Upper lobe of right lung (tissue), 1 donor: ENCODE measurements around the gene SLC1A7. TPM values are rescaled to one million over a fixed set of nuclear protein-coding genes. Genes with fewer than 3 reads are reported as not detected.
"Not testable (repeated sequence)": the region's sequence is repeated elsewhere in the genome, so short reads cannot be mapped to it uniquely, and the experiment has no call there.

Experiments used
- ATAC-seq: fragments of 200-7000 bp; cut with Tn5 transposase; one replicate; pipeline ENCODE4 v1.9.1; 2020; ENCODE audit warnings: mild to moderate bottlenecking, moderate library complexity
- DNase-seq: peaks from one replicate; pipeline ENCODE4 v3.0.0-alpha.2; 2020
- H3K27ac ChIP-seq: fragments of 200-600 bp; one replicate; pipeline ENCODE4 v1.8.0; 2022
- H3K27me3 ChIP-seq: fragments of 200-600 bp; one replicate; pipeline ENCODE4 v1.8.0; 2022; ENCODE audit warnings: mild to moderate bottlenecking
- H3K36me3 ChIP-seq: fragments of 200-600 bp; one replicate; pipeline ENCODE4 v1.8.0; 2022
- H3K4me1 ChIP-seq: fragments of 200-600 bp; one replicate; pipeline ENCODE4 v1.8.0; 2022
- H3K4me3 ChIP-seq: fragments of 200-600 bp; one replicate; pipeline ENCODE4 v1.8.0; 2022; ENCODE audit warnings: mild to moderate bottlenecking
- H3K9me3 ChIP-seq: fragments of 200-600 bp; one replicate; pipeline ENCODE4 v1.8.0; 2022
- CTCF ChIP-seq: fragments of 200-600 bp; IDR thresholded peaks from one replicate; pipeline ENCODE4 v1.8.0; 2022; ENCODE audit warnings: antibody characterized with exemption
- intact Hi-C: fragments of 100-400 bp; cut with DNase I; formaldehyde crosslinking; loops from one replicate; pipeline ENCODE4 v1.11.0; 2022
- total RNA-seq: library from RNA; stranded (reverse); fragmentation: NEBNext Ultra II Directional; extraction: Animal tissue kit (Norgen Biotek cat#: 25700); gene quantifications from one replicate; pipeline ENCODE4 v1.2.1, GENCODE V29; 2021
- donor health status: DM: no; HTN: yes; CAD: no; lungs with severe emphysema.

SLC1A7 gene
- total RNA-seq, 1 donor from 2014 or later = 0.26 TPM

GRCh38 chr1:53185955-53186297 lies 43.5 kb upstream of the SLC1A7 start:
- H3K27ac ChIP-seq = peak overlapping the region; percentile 37
- ATAC-seq, H3K4me1 ChIP-seq, H3K4me3 ChIP-seq, DNase-seq, H3K36me3 ChIP-seq, H3K9me3 ChIP-seq, intact Hi-C loops, H3K27me3 ChIP-seq: not testable (repeated sequence)
- TF ChIP-seq CTCF = peak; percentile 12

- Histone ChIP-seq H3K27me3 (no peaks in the 10 kb centered on the region), H3K36me3 (no peaks in the 10 kb centered on the region), H3K4me3 (no peak overlapping the region), H3K9me3 (no peaks in the 10 kb centered on the region), H3K4me1 (peaks cover 10% of the 10 kb centered on the region), H3K27ac (peak overlapping the region; percentile 42)
- peak; percentile 47 for ATAC-seq
- no peak for DNase-seq
- intact Hi-C loops = no loop called here
- TF ChIP-seq CTCF = no peak
Measured at GRCh38 chr1:53183095-53183990, 40.9 kb upstream of the SLC1A7 start.

- Histone ChIP-seq H3K27ac (peak overlapping the region; percentile 42), H3K4me1 (peaks cover 10% of the 10 kb centered on the region), H3K36me3 (no peaks in the 10 kb centered on the region), H3K9me3 (no peaks in the 10 kb centered on the region), H3K4me3 (no peak overlapping the region), H3K27me3 (no peaks in the 10 kb centered on the region)
- DNase-seq (no peak), ATAC-seq (no peak)
- intact Hi-C loops = no loop called here
- TF ChIP-seq CTCF = no peak
Measured at GRCh38 chr1:53182716-53183094, 40.3 kb upstream of the SLC1A7 start.

- peak; percentile 95 for TF ChIP-seq CTCF
- intact Hi-C loops = no loop called here
- Histone ChIP-seq H3K36me3 (no peaks in the 10 kb centered on the region), H3K27me3 (no peaks in the 10 kb centered on the region), H3K4me3 (no peak overlapping the region), H3K27ac (peak overlapping the region; percentile 42), H3K9me3 (no peaks in the 10 kb centered on the region), H3K4me1 (peaks cover 13% of the 10 kb centered on the region)
- DNase-seq = peak; percentile 85
- peak; percentile 80 for ATAC-seq
Measured at GRCh38 chr1:53182111-53182593, 39.7 kb upstream of the SLC1A7 start.

GRCh38 chr1:53180951-53181350 lies 38.5 kb upstream of the SLC1A7 start:
- no peak overlapping the region for H3K27ac ChIP-seq
- no peaks in the 10 kb centered on the region for H3K36me3 ChIP-seq
- intact Hi-C loops = no loop called here
- TF ChIP-seq CTCF = no peak
- H3K4me1 ChIP-seq = peaks cover 23% of the 10 kb centered on the region
- ATAC-seq = no peak
- no peak overlapping the region for H3K4me3 ChIP-seq
- no peaks in the 10 kb centered on the region for H3K27me3 ChIP-seq
- H3K9me3 ChIP-seq = no peaks in the 10 kb centered on the region
- DNase-seq = no peak
